Testis (tissue), 3 donors: ENCODE measurements around the gene CDC37. TPM values are rescaled to one million over a fixed set of nuclear protein-coding genes. Genes with fewer than 3 reads are reported as not detected.

ENCODE experiments used
- DNase-seq: peaks from one replicate; pipeline ENCODE4 v3.0.0-alpha.2; 2019
- H3K27ac ChIP-seq, 2 donors: fragments of 200-600 bp; sonication (generic); one replicate each; pipeline ENCODE4 v1.5.1; 2019
- H3K27me3 ChIP-seq: fragments of 200-600 bp; sonication (generic); one replicate; pipeline ENCODE4 v1.5.1; 2019
- H3K36me3 ChIP-seq: fragments of 200-600 bp; sonication (generic); one replicate; pipeline ENCODE4 v1.5.1; 2017; ENCODE audit warnings: low read depth; ENCODE audit errors: missing control alignments
- H3K4me1 ChIP-seq: fragments of 200-600 bp; sonication (generic); one replicate; pipeline ENCODE4 v1.5.1; 2019
- H3K4me3 ChIP-seq, 2 donors: fragments of 200-600 bp; sonication (generic); one replicate each; pipeline ENCODE4 v1.5.1; 2017 to 2019
- H3K9me3 ChIP-seq: fragments of 200-600 bp; sonication (generic); one replicate; pipeline ENCODE4 v1.5.1; 2017
- POLR2A ChIP-seq: fragments of 450-650 bp; IDR thresholded peaks from one replicate; pipeline ENCODE4 v1.6.1; 2017; ENCODE audit warnings: antibody characterized with exemption, mild to moderate bottlenecking, moderate library complexity
- WGBS, 2 donors: methylation state at CpG; one replicate each; pipeline ENCODE4 v1.1.5; 2018; 5-methylcytosine and 5-hydroxymethylcytosine counted together
- intact Hi-C: fragments of 100-400 bp; cut with DNase I; formaldehyde crosslinking; loops from one replicate; pipeline ENCODE4 v1.15.1; 2023; ENCODE audit warnings: low total_unique reads
- polyA plus RNA-seq: library from polyadenylated mRNA; stranded (reverse); fragments of 350-450 nt; fragmentation: Illumina TruSeq; extraction: RNeasy Lipid Tissue Mini Kit (QIAGEN cat#74804); gene quantifications from one replicate; pipeline ENCODE4 v1.2.3, GENCODE V29; 2014; ENCODE audit warnings: low read depth, low replicate concordance; ENCODE audit not compliant: insufficient read depth
- total RNA-seq, 2 donors: library from RNA; depleted of rRNA; stranded (reverse); fragments of >200 nt; gene quantifications; one replicate each; pipeline ENCODE4 v1.2.3, GENCODE V29; 2016
- TF ChIP-seq, protein P1 (sequence below), 3 experiments: fragments of 450-650 bp in 2 of 3; fragments of 200-600 bp in 1 of 3; sonication (generic) in 1 of 3; IDR thresholded peaks; one replicate each; pipeline ENCODE4 v1.5.1; 2016 to 2019; ENCODE audit warnings: antibody characterized with exemption in 3 of 3, mild to moderate bottlenecking in 2 of 3, moderate library complexity in 1 of 3

The CDC37 gene
- total and polyA plus RNA-seq, 3 donors from 2014 or later: 160 to 210 (median 170) TPM

DNA sequence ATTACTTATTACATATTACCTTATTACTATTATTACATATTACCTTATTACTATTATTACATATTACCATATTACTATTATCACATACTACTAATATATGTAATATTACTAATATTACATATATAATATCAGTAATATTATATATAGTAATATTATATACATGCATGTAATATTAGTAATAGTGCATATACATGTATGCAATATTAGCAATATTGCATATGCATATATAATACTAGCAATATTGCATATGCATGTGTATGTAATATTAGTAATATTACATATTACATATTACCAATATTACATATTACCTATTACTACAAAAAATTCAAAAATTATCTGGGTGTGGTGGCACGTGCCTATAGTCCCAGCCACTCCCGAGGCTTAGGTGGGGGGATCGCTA lies 39.4 kb upstream of the CDC37 start:
- no peak overlapping the region for H3K27ac ChIP-seq
- TF ChIP-seq, protein P1, sequence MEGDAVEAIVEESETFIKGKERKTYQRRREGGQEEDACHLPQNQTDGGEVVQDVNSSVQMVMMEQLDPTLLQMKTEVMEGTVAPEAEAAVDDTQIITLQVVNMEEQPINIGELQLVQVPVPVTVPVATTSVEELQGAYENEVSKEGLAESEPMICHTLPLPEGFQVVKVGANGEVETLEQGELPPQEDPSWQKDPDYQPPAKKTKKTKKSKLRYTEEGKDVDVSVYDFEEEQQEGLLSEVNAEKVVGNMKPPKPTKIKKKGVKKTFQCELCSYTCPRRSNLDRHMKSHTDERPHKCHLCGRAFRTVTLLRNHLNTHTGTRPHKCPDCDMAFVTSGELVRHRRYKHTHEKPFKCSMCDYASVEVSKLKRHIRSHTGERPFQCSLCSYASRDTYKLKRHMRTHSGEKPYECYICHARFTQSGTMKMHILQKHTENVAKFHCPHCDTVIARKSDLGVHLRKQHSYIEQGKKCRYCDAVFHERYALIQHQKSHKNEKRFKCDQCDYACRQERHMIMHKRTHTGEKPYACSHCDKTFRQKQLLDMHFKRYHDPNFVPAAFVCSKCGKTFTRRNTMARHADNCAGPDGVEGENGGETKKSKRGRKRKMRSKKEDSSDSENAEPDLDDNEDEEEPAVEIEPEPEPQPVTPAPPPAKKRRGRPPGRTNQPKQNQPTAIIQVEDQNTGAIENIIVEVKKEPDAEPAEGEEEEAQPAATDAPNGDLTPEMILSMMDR (IDR thresholded peaks at IDR 0.05): no peak
- no peak for TF ChIP-seq POLR2A
- 89 to 92% methylated on average over 3 of the region's 3 CpGs for WGBS, 2 donors
- H3K36me3 ChIP-seq: no peaks in the 10 kb centered on the region
- H3K4me1 ChIP-seq: no peaks in the 10 kb centered on the region
- no peak for DNase-seq
- no peaks in the 10 kb centered on the region for H3K9me3 ChIP-seq
- H3K27me3 ChIP-seq: no peaks in the 10 kb centered on the region
- intact Hi-C loops: no loop called here
- H3K4me3 ChIP-seq: no peak overlapping the region

DNA sequence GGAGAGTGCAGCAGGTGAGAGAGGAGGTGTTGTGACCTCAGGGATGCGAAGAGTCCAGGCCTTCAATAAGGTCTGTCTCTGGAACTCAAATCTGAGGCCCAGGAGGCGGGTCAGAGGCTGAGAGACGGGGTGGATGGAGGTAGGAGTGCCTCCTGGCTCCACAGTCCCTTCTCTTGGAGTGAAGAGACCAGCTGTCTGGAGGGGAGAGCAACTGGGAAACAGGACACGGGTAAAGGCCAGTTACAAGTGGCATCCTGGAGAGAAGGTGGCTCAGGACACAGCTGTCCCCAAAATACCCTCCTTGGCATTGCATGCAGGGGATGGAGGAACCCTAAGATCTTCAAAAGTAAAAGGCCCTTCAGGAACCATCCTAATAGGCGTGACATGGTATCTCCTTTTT lies 36.2 kb upstream of the CDC37 start:
- Histone ChIP-seq H3K9me3 (no peaks in the 10 kb centered on the region), H3K27me3 (no peaks in the 10 kb centered on the region)

DNA sequence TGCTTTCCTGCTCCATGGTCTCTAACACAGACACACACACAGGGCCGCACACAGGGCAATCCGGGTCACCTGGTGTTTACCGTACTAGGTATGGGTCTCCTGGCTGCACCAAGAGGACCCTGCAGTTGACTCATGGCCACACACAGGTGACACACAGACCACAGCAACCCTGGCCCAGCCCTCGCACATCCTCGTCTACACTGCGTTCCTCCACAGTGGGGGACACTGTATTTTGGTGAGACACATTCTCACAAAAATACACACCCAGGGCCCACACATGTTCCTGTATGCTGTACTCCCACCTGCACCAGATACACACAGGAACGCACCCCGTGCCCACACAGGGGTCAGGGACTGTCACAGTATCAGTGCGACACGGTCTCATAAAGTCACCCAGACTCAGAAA lies 29.8 kb upstream of the CDC37 start:
- no peaks in the 10 kb centered on the region for H3K27me3 ChIP-seq
- WGBS, 2 donors: 75 to 86% methylated on average over 4 to 10 of the region's 10 CpGs
- no peak for TF ChIP-seq POLR2A
- TF ChIP-seq, protein P1 (IDR thresholded peaks at IDR 0.05): no peak
- no peak for DNase-seq
- no peaks in the 10 kb centered on the region for H3K36me3 ChIP-seq
- H3K9me3 ChIP-seq: no peaks in the 10 kb centered on the region
- intact Hi-C loops: no loop called here
- no peak overlapping the region for H3K4me3 ChIP-seq
- no peak overlapping the region for H3K27ac ChIP-seq
- H3K4me1 ChIP-seq: no peaks in the 10 kb centered on the region

More for the DNA sequence above, 36.2 kb upstream of the CDC37 start:
- no peak overlapping the region for H3K27ac ChIP-seq
- H3K4me3 ChIP-seq: no peak overlapping the region
- intact Hi-C loops: no loop called here
- no peaks in the 10 kb centered on the region for H3K36me3 ChIP-seq
- WGBS, 2 donors: 84 to 88% methylated on average over 5 of the region's 5 CpGs
- TF ChIP-seq, protein P1 (IDR thresholded peaks at IDR 0.05): no peak
- TF ChIP-seq POLR2A: no peak
- DNase-seq: no peak
- no peaks in the 10 kb centered on the region for H3K4me1 ChIP-seq

DNA sequence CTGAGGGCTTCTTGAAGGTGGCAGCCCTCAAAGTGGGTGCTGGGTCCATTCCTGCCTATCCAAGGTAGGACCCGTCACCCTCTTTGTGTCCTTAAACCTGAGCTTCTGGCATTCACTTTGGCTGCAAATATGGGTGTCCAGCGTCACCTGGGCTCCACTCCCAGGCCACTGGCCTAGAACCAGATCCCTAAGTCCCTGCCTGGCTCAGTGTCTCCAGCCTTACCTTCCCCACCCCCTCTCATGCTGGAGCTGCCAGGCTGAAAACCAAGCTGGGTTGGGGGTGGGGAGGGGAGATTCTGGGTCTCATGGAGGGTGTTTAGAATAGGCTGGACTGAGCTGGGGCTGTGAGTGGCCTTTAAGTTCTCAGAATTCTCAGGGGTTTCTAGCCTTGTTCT lies 29.4 kb upstream of the CDC37 start:
- intact Hi-C loops: no loop called here
- DNase-seq: no peak

More for the DNA sequence above, 29.4 kb upstream of the CDC37 start:
- Histone ChIP-seq H3K9me3 (no peaks in the 10 kb centered on the region), H3K27me3 (no peaks in the 10 kb centered on the region), H3K4me3 (no peak overlapping the region), H3K4me1 (no peaks in the 10 kb centered on the region), H3K36me3 (no peaks in the 10 kb centered on the region), H3K27ac (no peak overlapping the region)
- TF ChIP-seq, protein P1 (IDR thresholded peaks at IDR 0.05): no peak
- TF ChIP-seq POLR2A: no peak
- WGBS, 2 donors: 83 to 100% methylated on average over 1 to 2 of the region's 2 CpGs
